Vagina (tissue), 2 donors: ENCODE data around the gene NRXN3. TPM values are rescaled to one million over a fixed set of nuclear protein-coding genes. Genes with fewer than 3 reads are reported as not detected.

ENCODE experiments used
- DNase-seq, 2 donors: peaks; one replicate each; pipeline ENCODE4 v3.0.0-alpha.2; 2017; ENCODE audit errors: extremely low spot score in 2 of 2
- H3K27ac ChIP-seq: fragments of 200-600 bp; sonication (generic); one replicate; pipeline ENCODE4 v1.5.1; 2019
- H3K27me3 ChIP-seq: fragments of 200-600 bp; sonication (generic); one replicate; pipeline ENCODE4 v1.5.1; 2019
- H3K36me3 ChIP-seq, 2 donors: fragments of 200-600 bp; sonication (generic); one replicate each; pipeline ENCODE4 v1.5.1; 2017 to 2019
- H3K4me1 ChIP-seq: fragments of 200-600 bp; sonication (generic); one replicate; pipeline ENCODE4 v1.5.1; 2019
- H3K4me3 ChIP-seq, 2 donors: fragments of 200-600 bp; sonication (generic); 1 replicate in 1 of 2; 2 replicates in 1 of 2; pipeline ENCODE4 v1.5.1; 2016 to 2019
- H3K9me3 ChIP-seq: fragments of 200-600 bp; sonication (generic); one replicate; pipeline ENCODE4 v1.5.1; 2019
- CTCF ChIP-seq, 3 experiments: fragments of 450-650 bp in 2 of 3; fragments of 200-600 bp in 1 of 3; sonication (generic) in 1 of 3; IDR thresholded peaks; one replicate each; pipeline ENCODE4 v1.5.1; 2017 to 2019; ENCODE audit warnings: antibody characterized with exemption in 3 of 3, mild to moderate bottlenecking in 2 of 3, moderate library complexity in 2 of 3
- POLR2A ChIP-seq, 2 donors: fragments of 450-650 bp; IDR thresholded peaks; one replicate each; pipeline ENCODE4 v1.6.1; 2017; ENCODE audit warnings: antibody characterized with exemption in 2 of 2, mild to moderate bottlenecking in 2 of 2, moderate library complexity in 2 of 2
- POLR2AphosphoS5 ChIP-seq, 2 donors: sonication (generic); formaldehyde crosslinking; IDR thresholded peaks; one replicate each; pipeline ENCODE4 v1.9.0; 2017; ENCODE audit warnings: antibody characterized with exemption in 2 of 2, mild to moderate bottlenecking in 2 of 2, low read depth in 1 of 2; ENCODE audit not compliant: insufficient read depth in 1 of 2
- intact Hi-C: fragments of 100-400 bp; cut with DNase I; formaldehyde crosslinking; loops from one replicate; pipeline ENCODE4 v1.15.1; 2023
- total RNA-seq: library from RNA; depleted of rRNA; stranded (reverse); fragments of >200 nt; gene quantifications from one replicate; pipeline ENCODE4 v1.2.3, GENCODE V29; 2016

The NRXN3 gene
- total RNA-seq, 1 donor from 2014 or later = 4.7 TPM

GRCh38 chr14:79904497-79904896 is 1734.3 kb downstream of the NRXN3 start:
- intact Hi-C loops = no loop called here
- Histone ChIP-seq H3K9me3 (no peaks in the 10 kb centered on the region), H3K4me1 (no peaks in the 10 kb centered on the region), H3K36me3 (no peaks in the 10 kb centered on the region), H3K27ac (no peak overlapping the region), H3K4me3 (no peak overlapping the region), H3K27me3 (no peaks in the 10 kb centered on the region)
- no peak for DNase-seq
- TF ChIP-seq POLR2A (IDR thresholded peaks at IDR 0.05) = no peak
- no peak for TF ChIP-seq CTCF (IDR thresholded peaks at IDR 0.05)
- TF ChIP-seq POLR2AphosphoS5 (IDR thresholded peaks at IDR 0.05; ENCODE audit: insufficient read depth in 1 of 2, low read depth in 1 of 2) = no peak

GRCh38 chr14:79906994-79907393 is 1736.8 kb downstream of the NRXN3 start:
- Histone ChIP-seq H3K27me3 (no peaks in the 10 kb centered on the region), H3K4me3 (no peak overlapping the region), H3K36me3 (no peaks in the 10 kb centered on the region), H3K9me3 (no peaks in the 10 kb centered on the region), H3K27ac (no peak overlapping the region), H3K4me1 (no peaks in the 10 kb centered on the region)
- TF ChIP-seq CTCF (IDR thresholded peaks at IDR 0.05) = no peak
- intact Hi-C loops = no loop called here
- no peak for DNase-seq

GRCh38 chr14:79910086-79910485 is 1739.9 kb downstream of the NRXN3 start:
- Histone ChIP-seq H3K9me3 (no peaks in the 10 kb centered on the region), H3K4me1 (no peaks in the 10 kb centered on the region), H3K27me3 (no peaks in the 10 kb centered on the region), H3K27ac (no peak overlapping the region), H3K36me3 (no peaks in the 10 kb centered on the region), H3K4me3 (no peak overlapping the region)
- intact Hi-C loops = no loop called here
- no peak for DNase-seq
- TF ChIP-seq POLR2A (IDR thresholded peaks at IDR 0.05) (no peak), POLR2AphosphoS5 (IDR thresholded peaks at IDR 0.05; ENCODE audit: insufficient read depth in 1 of 2, low read depth in 1 of 2) (no peak), CTCF (IDR thresholded peaks at IDR 0.05) (no peak)

- H3K4me1 ChIP-seq = no peaks in the 10 kb centered on the region
- H3K4me3 ChIP-seq = no peak overlapping the region
- H3K9me3 ChIP-seq = no peaks in the 10 kb centered on the region
- H3K27me3 ChIP-seq = no peaks in the 10 kb centered on the region
- intact Hi-C loops = no loop called here
- H3K36me3 ChIP-seq = no peaks in the 10 kb centered on the region
- no peak for TF ChIP-seq POLR2AphosphoS5 (IDR thresholded peaks at IDR 0.05; ENCODE audit: insufficient read depth in 1 of 2, low read depth in 1 of 2)
- no peak overlapping the region for H3K27ac ChIP-seq
- no peak for DNase-seq
Measured at GRCh38 chr14:79911744-79912143, 1741.6 kb downstream of the NRXN3 start.

GRCh38 chr14:79914595-79914994 is 1744.4 kb downstream of the NRXN3 start:
- no peaks in the 10 kb centered on the region for H3K27me3 ChIP-seq
- H3K27ac ChIP-seq = no peak overlapping the region
- no peaks in the 10 kb centered on the region for H3K4me1 ChIP-seq
- H3K4me3 ChIP-seq = no peak overlapping the region
- no peak for DNase-seq
- no peaks in the 10 kb centered on the region for H3K9me3 ChIP-seq
- TF ChIP-seq POLR2AphosphoS5 (IDR thresholded peaks at IDR 0.05; ENCODE audit: insufficient read depth in 1 of 2, low read depth in 1 of 2) (no peak), POLR2A (IDR thresholded peaks at IDR 0.05) (no peak), CTCF (IDR thresholded peaks at IDR 0.05) (no peak)
- intact Hi-C loops = no loop called here
- no peaks in the 10 kb centered on the region for H3K36me3 ChIP-seq

- no peak overlapping the region for H3K4me3 ChIP-seq
- H3K36me3 ChIP-seq = no peaks in the 10 kb centered on the region
- H3K4me1 ChIP-seq = no peaks in the 10 kb centered on the region
- no peak overlapping the region for H3K27ac ChIP-seq
- DNase-seq = no peak
- H3K9me3 ChIP-seq = no peaks in the 10 kb centered on the region
- intact Hi-C loops = no loop called here
- TF ChIP-seq POLR2AphosphoS5 (IDR thresholded peaks at IDR 0.05; ENCODE audit: insufficient read depth in 1 of 2, low read depth in 1 of 2) = no peak
- TF ChIP-seq CTCF (IDR thresholded peaks at IDR 0.05) = no peak
- TF ChIP-seq POLR2A (IDR thresholded peaks at IDR 0.05) = no peak
- H3K27me3 ChIP-seq = no peaks in the 10 kb centered on the region
Measured at GRCh38 chr14:79915406-79915805, 1745.2 kb downstream of the NRXN3 start.
